Stimulated activated CD8-positive, alpha-beta memory T cell treated with anti-CD3 and anti-CD28 coated beads, Interleukin-15, amount 100 ng/mL, for 1 hour (primary cell): ENCODE results near the gene TNS3.

ENCODE experiments used
- DNase-seq: peaks from one replicate; pipeline ENCODE4 v3.0.0-alpha.2; 2020; ENCODE audit warnings: low read depth

TNS3 gene

GRCh38 chr7:47327698-47328391, 254.1 kb downstream of the TNS3 start:
- no peak for DNase-seq

- DNase-seq: no peak
Observed at GRCh38 chr7:47327346-47327697, 254.6 kb downstream of the TNS3 start.

- no peak for DNase-seq
Observed at GRCh38 chr7:47326808-47327207, 255.1 kb downstream of the TNS3 start.

- DNase-seq: no peak
Observed at GRCh38 chr7:47326220-47326619, 255.7 kb downstream of the TNS3 start.

- DNase-seq: no peak
Observed at GRCh38 chr7:47325337-47325736, 256.6 kb downstream of the TNS3 start.

GRCh38 chr7:47323904-47324303, 258.0 kb downstream of the TNS3 start:
- no peak for DNase-seq

GRCh38 chr7:47322731-47323130, 259.2 kb downstream of the TNS3 start:
- DNase-seq: no peak

GRCh38 chr7:47320296-47320695, 261.6 kb downstream of the TNS3 start:
- DNase-seq: no peak

GRCh38 chr7:47318395-47319182, 263.3 kb downstream of the TNS3 start:
- DNase-seq: no peak

GRCh38 chr7:47317487-47317886, 264.4 kb downstream of the TNS3 start:
- no peak for DNase-seq

GRCh38 chr7:47314728-47315607, 266.9 kb downstream of the TNS3 start:
- no peak for DNase-seq

- DNase-seq: no peak
Observed at GRCh38 chr7:47314248-47314647, 267.7 kb downstream of the TNS3 start.

GRCh38 chr7:47313564-47313963, 268.3 kb downstream of the TNS3 start:
- DNase-seq: no peak

- no peak for DNase-seq
Observed at GRCh38 chr7:47311891-47312290, 270.0 kb downstream of the TNS3 start.

- no peak for DNase-seq
Observed at GRCh38 chr7:47310020-47310419, 271.9 kb downstream of the TNS3 start.

GRCh38 chr7:47308808-47309207, 273.1 kb downstream of the TNS3 start:
- no peak for DNase-seq

- DNase-seq: no peak
Observed at GRCh38 chr7:47307311-47307710, 274.6 kb downstream of the TNS3 start.

- no peak for DNase-seq
Observed at GRCh38 chr7:47304727-47305719, 276.9 kb downstream of the TNS3 start.

GRCh38 chr7:47303695-47304453, 278.0 kb downstream of the TNS3 start:
- no peak for DNase-seq

- DNase-seq: no peak
Observed at GRCh38 chr7:47303014-47303694, 278.8 kb downstream of the TNS3 start.
